ENCODE data around the gene ADGRF1.

DNA sequence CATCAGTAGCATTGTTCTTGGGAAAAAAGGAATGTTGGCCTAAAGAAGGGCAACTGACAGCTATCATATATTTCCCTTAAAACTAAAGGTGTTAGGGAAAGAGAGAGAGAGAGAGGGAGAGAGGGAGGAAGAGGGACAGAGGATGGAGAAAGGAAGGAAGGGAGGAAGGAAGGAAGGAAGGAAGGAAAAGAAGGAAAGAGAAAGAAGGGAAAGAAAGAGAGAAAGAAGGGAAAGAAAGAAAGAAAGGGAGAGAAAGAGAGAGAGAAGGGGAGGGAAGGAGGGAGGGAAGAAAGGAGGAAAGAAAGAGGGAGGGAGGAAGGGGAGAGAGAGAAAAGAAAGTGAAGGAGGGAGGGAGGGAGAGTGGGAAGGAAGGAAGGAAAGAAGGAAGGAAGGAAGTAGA lies 82.7 kb downstream of the ADGRF1 start:
- TF ChIP-seq, protein P1, sequence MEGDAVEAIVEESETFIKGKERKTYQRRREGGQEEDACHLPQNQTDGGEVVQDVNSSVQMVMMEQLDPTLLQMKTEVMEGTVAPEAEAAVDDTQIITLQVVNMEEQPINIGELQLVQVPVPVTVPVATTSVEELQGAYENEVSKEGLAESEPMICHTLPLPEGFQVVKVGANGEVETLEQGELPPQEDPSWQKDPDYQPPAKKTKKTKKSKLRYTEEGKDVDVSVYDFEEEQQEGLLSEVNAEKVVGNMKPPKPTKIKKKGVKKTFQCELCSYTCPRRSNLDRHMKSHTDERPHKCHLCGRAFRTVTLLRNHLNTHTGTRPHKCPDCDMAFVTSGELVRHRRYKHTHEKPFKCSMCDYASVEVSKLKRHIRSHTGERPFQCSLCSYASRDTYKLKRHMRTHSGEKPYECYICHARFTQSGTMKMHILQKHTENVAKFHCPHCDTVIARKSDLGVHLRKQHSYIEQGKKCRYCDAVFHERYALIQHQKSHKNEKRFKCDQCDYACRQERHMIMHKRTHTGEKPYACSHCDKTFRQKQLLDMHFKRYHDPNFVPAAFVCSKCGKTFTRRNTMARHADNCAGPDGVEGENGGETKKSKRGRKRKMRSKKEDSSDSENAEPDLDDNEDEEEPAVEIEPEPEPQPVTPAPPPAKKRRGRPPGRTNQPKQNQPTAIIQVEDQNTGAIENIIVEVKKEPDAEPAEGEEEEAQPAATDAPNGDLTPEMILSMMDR (IDR thresholded peaks at IDR 0.05 in 4 of 5, conservative IDR thresholded peaks at IDR 0.05 in 1 of 5), result no peak
- TF ChIP-seq POLR2A (IDR thresholded peaks at IDR 0.05), result no peak
